Neural cell (in vitro differentiated cells): ENCODE results near the gene CLEC16A. TPM values are rescaled to one million over a fixed set of nuclear protein-coding genes. Genes with fewer than 3 reads are reported as not detected.

Experiments used
- H2AFZ ChIP-seq: fragments of 200-600, 300-800 bp; sonication (generic), shearing (Covaris generic); 2 replicates; pipeline ENCODE4 v1.6.0; 2014; ENCODE audit warnings: low read depth, mild to moderate bottlenecking, antibody characterized with exemption, low read length, moderate library complexity
- H3F3A ChIP-seq: fragments of 200-600 bp; shearing (Covaris generic); 2 replicates; pipeline ENCODE4 v1.6.1; 2016; ENCODE audit warnings: mild to moderate bottlenecking, moderate library complexity, mixed read lengths, antibody characterized with exemption, low read length; ENCODE audit not compliant: insufficient read depth, poor library complexity, severe bottlenecking
- H3K27ac ChIP-seq: fragments of 200-600, 300-800 bp; sonication (generic), shearing (Covaris generic); 2 replicates; pipeline ENCODE4 v1.5.1; 2014; ENCODE audit warnings: mild to moderate bottlenecking, low read length, moderate library complexity
- H3K27me3 ChIP-seq: fragments of 300-800, 200-600 bp; sonication (generic), shearing (Covaris generic); 2 replicates; pipeline ENCODE4 v1.6.0; 2014; ENCODE audit warnings: mild to moderate bottlenecking, low read depth, low read length, moderate library complexity; ENCODE audit not compliant: insufficient read depth
- H3K36me3 ChIP-seq: fragments of 300-800, 200-600 bp; sonication (generic), shearing (Covaris generic); 2 replicates; pipeline ENCODE4 v1.5.1; 2014; ENCODE audit warnings: mild to moderate bottlenecking, antibody characterized with exemption, low read length, moderate library complexity; ENCODE audit not compliant: insufficient read depth
- H3K4me2 ChIP-seq: fragments of 300-800, 200-600 bp; sonication (generic), shearing (Covaris generic); 2 replicates; pipeline ENCODE4 v1.6.0; 2014; ENCODE audit warnings: mild to moderate bottlenecking, low read length
- H3K4me3 ChIP-seq: fragments of 300-800, 200-600 bp; sonication (generic), shearing (Covaris generic); 2 replicates; pipeline ENCODE4 v1.5.1; 2014; ENCODE audit warnings: mild to moderate bottlenecking, low read length, moderate library complexity
- H3K79me2 ChIP-seq: fragments of 200-600 bp; shearing (Covaris generic); replicated peaks from 2 replicates; pipeline ENCODE4 v1.6.0; 2014; ENCODE audit warnings: mild to moderate bottlenecking, low read length, moderate library complexity; ENCODE audit not compliant: insufficient read depth
- H3K9ac ChIP-seq: fragments of 300-800, 200-600 bp; sonication (generic), shearing (Covaris generic); 2 replicates; pipeline ENCODE4 v1.6.1; 2016; ENCODE audit warnings: mild to moderate bottlenecking, low read length, mixed read lengths
- H3K9me2 ChIP-seq: fragments of 200-600 bp; shearing (Covaris generic); 2 replicates; pipeline ENCODE4 v1.6.1; 2016; ENCODE audit warnings: mild to moderate bottlenecking, low read length, mixed read lengths; ENCODE audit not compliant: insufficient read depth
- H3K9me3 ChIP-seq: fragments of 200-600, 300-800 bp; sonication (generic), shearing (Covaris generic); 2 replicates; pipeline ENCODE4 v1.6.1; 2016; ENCODE audit warnings: mild to moderate bottlenecking, mixed run types, low read length, moderate library complexity, mixed read lengths
- H4K20me1 ChIP-seq: fragments of 200-600 bp; shearing (Covaris generic); 2 replicates; pipeline ENCODE4 v1.6.1; 2016; ENCODE audit warnings: mild to moderate bottlenecking, mixed run types; ENCODE audit not compliant: insufficient read depth
- CTCF ChIP-seq: fragments of 450-650 bp; IDR thresholded peaks from 2 replicates; pipeline ENCODE4 v1.5.1; 2014; ENCODE audit warnings: antibody characterized with exemption, mild to moderate bottlenecking, moderate library complexity; ENCODE audit not compliant: poor library complexity, severe bottlenecking
- EP300 ChIP-seq: fragments of 450-650 bp; conservative IDR thresholded peaks from 2 replicates; pipeline ENCODE4 v1.6.1; 2014; ENCODE audit warnings: antibody characterized with exemption, mild to moderate bottlenecking, moderate library complexity; ENCODE audit not compliant: poor library complexity, severe bottlenecking
- EZH2 ChIP-seq: fragments of 200-600, 300-800 bp; shearing (Covaris generic), sonication (generic); IDR thresholded peaks from 2 replicates; pipeline ENCODE4 v1.6.1; 2014; ENCODE audit warnings: antibody characterized with exemption, low read length, borderline replicate concordance, mild to moderate bottlenecking; ENCODE audit not compliant: insufficient read depth, poor library complexity, severe bottlenecking
- MXI1 ChIP-seq: fragments of 450-650 bp; conservative IDR thresholded peaks from 2 replicates; pipeline ENCODE4 v1.6.1; 2014; ENCODE audit warnings: antibody characterized with exemption, mild to moderate bottlenecking; ENCODE audit not compliant: poor library complexity, severe bottlenecking
- POLR2AphosphoS5 ChIP-seq: IDR thresholded peaks from 2 replicates; pipeline ENCODE4 v1.6.1; 2012
- RAD21 ChIP-seq: fragments of 450-650 bp; conservative IDR thresholded peaks from 2 replicates; pipeline ENCODE4 v1.6.1; 2014; ENCODE audit warnings: antibody characterized with exemption, mild to moderate bottlenecking, moderate library complexity
- SMC3 ChIP-seq: fragments of 450-650 bp; conservative IDR thresholded peaks from 2 replicates; pipeline ENCODE4 v1.6.1; 2014; ENCODE audit warnings: antibody characterized with exemption, mild to moderate bottlenecking, moderate library complexity; ENCODE audit not compliant: poor library complexity
- TAF1 ChIP-seq: IDR thresholded peaks from 2 replicates; pipeline ENCODE4 v1.6.1; 2012; ENCODE audit warnings: low read depth
- polyA plus RNA-seq: library from polyadenylated mRNA; depleted of rRNA; stranded (reverse); fragments of >200 nt; gene quantifications from 2 replicates; pipeline ENCODE4 v1.2.3, GENCODE V29; 2014
- TF ChIP-seq, protein P1 (sequence below): IDR thresholded peaks from 2 replicates; pipeline ENCODE4 v1.6.1; 2012; ENCODE audit warnings: borderline replicate concordance

CLEC16A gene
- polyA plus RNA-seq, 1 donor from 2014 or later: 11.1 TPM

DNA sequence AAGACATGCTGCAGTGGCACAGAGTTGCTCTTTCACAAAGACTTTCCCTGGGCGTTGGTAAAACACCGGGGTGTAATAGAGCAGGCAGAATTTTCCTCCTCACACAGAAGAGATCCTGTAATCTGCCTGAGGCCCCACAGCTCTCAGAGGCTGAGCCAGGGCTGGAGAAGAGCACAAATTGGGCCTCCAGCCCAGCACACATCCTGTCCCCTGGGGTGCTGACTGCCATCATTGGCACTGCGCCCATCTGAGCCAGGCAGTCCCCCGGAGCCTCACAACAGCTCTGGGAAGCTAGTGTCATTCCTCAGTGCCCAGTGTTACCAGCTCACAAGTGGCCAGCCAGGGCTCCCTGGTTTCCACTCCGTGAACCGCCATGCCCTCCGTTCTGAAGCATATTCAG, 192.2 kb downstream of the CLEC16A start:
- no peaks in the 10 kb centered on the region for H3K79me2 ChIP-seq
- H2AFZ ChIP-seq: no peak overlapping the region
- H3K9me2 ChIP-seq: no peaks in the 10 kb centered on the region
- no peak for TF ChIP-seq SMC3
- no peaks in the 10 kb centered on the region for H3K27me3 ChIP-seq
- H3K4me3 ChIP-seq: no peak overlapping the region
- H3K4me2 ChIP-seq: no peak overlapping the region
- no peaks in the 10 kb centered on the region for H3K9me3 ChIP-seq
- H3F3A ChIP-seq: no peaks in the 10 kb centered on the region
- H3K9ac ChIP-seq: no peak overlapping the region
- no peaks in the 10 kb centered on the region for H4K20me1 ChIP-seq
- no peaks in the 10 kb centered on the region for H3K36me3 ChIP-seq
- no peak overlapping the region for H3K27ac ChIP-seq

DNA sequence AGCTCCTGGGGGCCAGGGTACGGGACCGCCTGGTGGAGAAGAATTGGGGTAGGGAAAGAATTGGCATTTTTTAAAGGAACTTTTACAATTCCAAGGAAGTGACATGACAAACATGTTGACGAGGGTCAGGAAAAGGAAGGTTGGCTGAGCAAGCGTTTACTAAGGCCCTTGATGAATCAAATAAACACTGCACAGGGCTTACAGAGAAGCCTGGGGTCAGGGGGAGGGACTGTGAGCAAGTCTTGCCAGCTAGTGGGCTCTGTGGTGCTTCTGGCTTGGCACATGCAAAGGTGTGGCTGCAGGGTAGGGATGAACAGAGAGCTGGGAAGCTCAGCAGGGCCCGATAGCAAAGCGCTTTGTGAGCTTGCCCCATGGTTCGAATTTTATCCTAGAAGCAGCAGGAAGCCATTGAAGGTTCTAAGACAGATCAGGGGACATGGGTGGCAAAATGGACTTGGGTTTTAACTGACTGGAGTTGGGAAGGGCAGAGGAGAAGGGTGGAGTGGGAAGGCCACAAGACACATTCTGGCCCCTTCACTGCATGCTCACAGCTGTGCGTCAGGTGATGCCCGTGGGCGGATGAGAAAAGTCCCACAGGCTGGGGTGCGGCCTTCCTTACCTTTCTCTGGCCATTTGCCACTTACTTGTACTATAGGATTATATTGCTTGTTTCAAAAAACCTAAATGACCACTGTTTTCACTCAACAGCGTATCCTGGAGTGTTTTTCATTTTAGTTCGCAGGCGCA, 193.8 kb downstream of the CLEC16A start:
- Histone ChIP-seq H3K79me2 (no peaks in the 10 kb centered on the region), H3K9me2 (no peaks in the 10 kb centered on the region), H2AFZ (no peak overlapping the region), H3K4me2 (no peak overlapping the region), H3F3A (no peaks in the 10 kb centered on the region), H3K27me3 (no peaks in the 10 kb centered on the region), H3K9me3 (no peaks in the 10 kb centered on the region), H3K36me3 (no peaks in the 10 kb centered on the region), H4K20me1 (no peaks in the 10 kb centered on the region), H3K4me3 (no peak overlapping the region), H3K9ac (no peak overlapping the region), H3K27ac (no peak overlapping the region)
- no peak for TF ChIP-seq EP300
- TF ChIP-seq SMC3: no peak
- TF ChIP-seq, protein P1, sequence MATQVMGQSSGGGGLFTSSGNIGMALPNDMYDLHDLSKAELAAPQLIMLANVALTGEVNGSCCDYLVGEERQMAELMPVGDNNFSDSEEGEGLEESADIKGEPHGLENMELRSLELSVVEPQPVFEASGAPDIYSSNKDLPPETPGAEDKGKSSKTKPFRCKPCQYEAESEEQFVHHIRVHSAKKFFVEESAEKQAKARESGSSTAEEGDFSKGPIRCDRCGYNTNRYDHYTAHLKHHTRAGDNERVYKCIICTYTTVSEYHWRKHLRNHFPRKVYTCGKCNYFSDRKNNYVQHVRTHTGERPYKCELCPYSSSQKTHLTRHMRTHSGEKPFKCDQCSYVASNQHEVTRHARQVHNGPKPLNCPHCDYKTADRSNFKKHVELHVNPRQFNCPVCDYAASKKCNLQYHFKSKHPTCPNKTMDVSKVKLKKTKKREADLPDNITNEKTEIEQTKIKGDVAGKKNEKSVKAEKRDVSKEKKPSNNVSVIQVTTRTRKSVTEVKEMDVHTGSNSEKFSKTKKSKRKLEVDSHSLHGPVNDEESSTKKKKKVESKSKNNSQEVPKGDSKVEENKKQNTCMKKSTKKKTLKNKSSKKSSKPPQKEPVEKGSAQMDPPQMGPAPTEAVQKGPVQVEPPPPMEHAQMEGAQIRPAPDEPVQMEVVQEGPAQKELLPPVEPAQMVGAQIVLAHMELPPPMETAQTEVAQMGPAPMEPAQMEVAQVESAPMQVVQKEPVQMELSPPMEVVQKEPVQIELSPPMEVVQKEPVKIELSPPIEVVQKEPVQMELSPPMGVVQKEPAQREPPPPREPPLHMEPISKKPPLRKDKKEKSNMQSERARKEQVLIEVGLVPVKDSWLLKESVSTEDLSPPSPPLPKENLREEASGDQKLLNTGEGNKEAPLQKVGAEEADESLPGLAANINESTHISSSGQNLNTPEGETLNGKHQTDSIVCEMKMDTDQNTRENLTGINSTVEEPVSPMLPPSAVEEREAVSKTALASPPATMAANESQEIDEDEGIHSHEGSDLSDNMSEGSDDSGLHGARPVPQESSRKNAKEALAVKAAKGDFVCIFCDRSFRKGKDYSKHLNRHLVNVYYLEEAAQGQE: no peak
- TF ChIP-seq MXI1: no peak
- TF ChIP-seq POLR2AphosphoS5: no peak
- no peak for TF ChIP-seq RAD21
- no peak for TF ChIP-seq TAF1
- TF ChIP-seq EZH2: no peak
- TF ChIP-seq CTCF: no peak
